OCI-M1 (cell line): Measurements from ENCODE around the gene DDR2.
"Not testable (repeated sequence)": the region's sequence is repeated elsewhere in the genome, so short reads cannot be mapped to it uniquely, and the experiment has no call there.

Experiments used
- DNase-seq: peaks from one replicate; lab custom pipeline; 2025; lab: John Stamatoyannopoulos, UW

DDR2 gene

GRCh38 chr1:162632217-162632666 is at the start of gene DDR2:
Gene DDR2 (plus strand): TSS chr1:162632464. CDS start chr1:162719064, 86,600 bp downstream.
- no peak for DNase-seq

- DNase-seq, result not testable (repeated sequence)
Observed at GRCh38 chr1:162582901-162583300, 49.4 kb upstream of the DDR2 start.

- not testable (repeated sequence) for DNase-seq
Observed at GRCh38 chr1:162585101-162585500, 47.2 kb upstream of the DDR2 start.

GRCh38 chr1:162587347-162587746 is 44.9 kb upstream of the DDR2 start:
- DNase-seq, result no peak

GRCh38 chr1:162587761-162588260 is 44.5 kb upstream of the DDR2 start:
- DNase-seq, result no peak

GRCh38 chr1:162590101-162590500 is 42.2 kb upstream of the DDR2 start:
- no peak for DNase-seq

GRCh38 chr1:162590686-162591085 is 41.6 kb upstream of the DDR2 start:
- no peak for DNase-seq

- DNase-seq, result no peak
Observed at GRCh38 chr1:162596514-162597170, 35.6 kb upstream of the DDR2 start.

- DNase-seq, result no peak
Observed at GRCh38 chr1:162599451-162599850, 32.8 kb upstream of the DDR2 start.

- not testable (repeated sequence) for DNase-seq
Observed at GRCh38 chr1:162603117-162603516, 29.1 kb upstream of the DDR2 start.

GRCh38 chr1:162605225-162605927 is 26.9 kb upstream of the DDR2 start:
- no peak for DNase-seq

GRCh38 chr1:162609306-162609705 is 23.0 kb upstream of the DDR2 start:
- no peak for DNase-seq

GRCh38 chr1:162612606-162613400 is 19.5 kb upstream of the DDR2 start:
- DNase-seq, result no peak

GRCh38 chr1:162616848-162617247 is 15.4 kb upstream of the DDR2 start:
- no peak for DNase-seq

- no peak for DNase-seq
Observed at GRCh38 chr1:162617513-162617912, 14.8 kb upstream of the DDR2 start.

GRCh38 chr1:162619076-162619475 is 13.2 kb upstream of the DDR2 start:
- DNase-seq, result no peak

GRCh38 chr1:162621256-162621655 is 11.0 kb upstream of the DDR2 start:
- no peak for DNase-seq

GRCh38 chr1:162625679-162626078 is 6.6 kb upstream of the DDR2 start:
- DNase-seq, result peak; percentile 9

- DNase-seq, result no peak
Observed at GRCh38 chr1:162626094-162626493, 6.2 kb upstream of the DDR2 start.

GRCh38 chr1:162626761-162627160 is 5.5 kb upstream of the DDR2 start:
- DNase-seq, result peak; percentile 67

- peak; percentile 78 for DNase-seq
Observed at GRCh38 chr1:162627662-162628296, 4.5 kb upstream of the DDR2 start.

GRCh38 chr1:162629077-162629627 is 3.1 kb upstream of the DDR2 start:
- DNase-seq, result no peak
